ENCODE data around the gene OTULIN. TPM values are rescaled to one million over a fixed set of nuclear protein-coding genes. Genes with fewer than 3 reads are reported as not detected.

OTULIN gene
- total and polyA plus RNA-seq, 2 of the 13 experiments (the other 11 are each of a cell fraction or from before 2014, with no cell fraction given): 7.0 to 34.8 TPM

GRCh38 chr5:14710313-14710994 is 45.9 kb downstream of the OTULIN start:
- Histone ChIP-seq H3K79me2 (ENCODE audit: insufficient read depth, low read length) (no peaks in the 10 kb centered on the region), H2AFZ (ENCODE audit: low read length) (no peak overlapping the region), H3K4me2 (ENCODE audit: low read depth, low read length) (no peak overlapping the region), H3K9ac (ENCODE audit: insufficient read depth, low read depth, low read length) (no peak overlapping the region), H3K4me1 (ENCODE audit: insufficient read depth, low read length) (peaks cover 3% of the 10 kb centered on the region; the same call in 1 of the 2 replicates), H3K9me3 (ENCODE audit: low read length) (no peaks in the 10 kb centered on the region), H3K27me3 (ENCODE audit: control insufficient read depth in 1 of 2, insufficient read depth in 2 of 2, low read length in 2 of 2) (no peaks in the 10 kb centered on the region), H3K4me3 (replicated peaks in 1 of 3; ENCODE audit: insufficient read depth in 1 of 3, low read depth in 2 of 3, low read length in 3 of 3) (no peak overlapping the region), H3K27ac (ENCODE audit: extremely low read length, insufficient read depth, low read length) (no peak overlapping the region), H3K36me3 (replicated peaks in 1 of 2; ENCODE audit: control insufficient read depth in 1 of 2, insufficient read depth in 2 of 2, low read length in 2 of 2) (peaks cover 10 to 86% of the 10 kb centered on the region in 2 experiments), H4K20me1 (ENCODE audit: insufficient read depth, low read length) (no peaks in the 10 kb centered on the region)
- ATAC-seq (no peak), DNase-seq (ENCODE audit: low spot score) (no peak), FAIRE-seq (no peak)
- CTCF ChIA-PET (ENCODE audit: low intra/inter-chr PET ratio, low total read pairs): no interaction called here
- 98% methylated on average over 26 of the region's 28 CpGs for WGBS (ENCODE audit: low lambda C conversion rate)
- intact Hi-C loops (cut with micrococcal nuclease; ENCODE audit: unreplicated experiment) (no loop called here), in situ Hi-C loops (cut with HindIII; ENCODE audit: extremely low pct_ligation_motif_present, low pct_unique_long_range_greater_than_20kb) (no loop called here)
- BruUV-seq (replicated peaks): TSS peak; percentile 36
- TF ChIP-seq GPBP1L1 (CRISPR knock-in tag; IDR thresholded peaks at IDR 0.05) (no peak), ZNF354B (CRISPR knock-in tag; IDR thresholded peaks at IDR 0.05) (no peak), SP2 (CRISPR knock-in tag; IDR thresholded peaks at IDR 0.05) (no peak), EP300 (IDR thresholded peaks at IDR 0.05; ENCODE audit: low read depth in 2 of 2, low read length in 2 of 2) (no peak), EP300 (CRISPR knock-in tag; IDR thresholded peaks at IDR 0.05; ENCODE audit: borderline replicate concordance) (no peak), POLR2A (IDR thresholded peaks at IDR 0.05; ENCODE audit: insufficient read depth in 1 of 2, low read depth in 2 of 2, low read length in 2 of 2) (no peak), PHF5A (CRISPR knock-in tag; IDR thresholded peaks at IDR 0.05; ENCODE audit: low read depth, unreplicated experiment) (no peak), ZBTB4 (CRISPR knock-in tag; IDR thresholded peaks at IDR 0.05; ENCODE audit: borderline replicate concordance) (no peak), TFAP4 (IDR thresholded peaks at IDR 0.05; ENCODE audit: borderline replicate concordance, low read depth) (no peak), HOXA3 (CRISPR knock-in tag; IDR thresholded peaks at IDR 0.05) (no peak), ZNF414 (CRISPR knock-in tag; IDR thresholded peaks at IDR 0.05) (no peak), ZNF740 (CRISPR knock-in tag; IDR thresholded peaks at IDR 0.05) (no peak), CENPBD1 (CRISPR knock-in tag; IDR thresholded peaks at IDR 0.05; ENCODE audit: borderline replicate concordance, low read depth) (no peak), NFE2 (CRISPR knock-in tag; IDR thresholded peaks at IDR 0.05) (no peak)
- POLR2A ChIA-PET: no interaction called here

Data from HepG2 (cell line).